ENCODE data around the gene ARFGAP1. TPM values are rescaled to one million over a fixed set of nuclear protein-coding genes. Genes with fewer than 3 reads are reported as not detected.

Gene ARFGAP1
- total and polyA plus RNA-seq, 2 donors (not counting 3 experiments of a cell fraction or from before 2014, with no cell fraction given): 93.7 to 126 TPM

GRCh38 chr20:63337786-63338420 is 65.3 kb downstream of the ARFGAP1 start:
- no peaks in the 10 kb centered on the region for H4K20me1 ChIP-seq (replicated peaks; ENCODE audit: control insufficient read depth, extremely low read depth, insufficient read depth, low read length)
- no peaks in the 10 kb centered on the region for H3K27me3 ChIP-seq (ENCODE audit: control insufficient read depth in 2 of 2, insufficient read depth in 2 of 2, low read length in 2 of 2)
- no peak overlapping the region for H3K27ac ChIP-seq (ENCODE audit: insufficient read depth, low read depth, low read length)
- H3K36me3 ChIP-seq (ENCODE audit: control insufficient read depth in 2 of 2, extremely low read depth in 1 of 2, insufficient read depth in 2 of 2, low read length in 2 of 2): no peaks in the 10 kb centered on the region
- TF ChIP-seq, protein P1, sequence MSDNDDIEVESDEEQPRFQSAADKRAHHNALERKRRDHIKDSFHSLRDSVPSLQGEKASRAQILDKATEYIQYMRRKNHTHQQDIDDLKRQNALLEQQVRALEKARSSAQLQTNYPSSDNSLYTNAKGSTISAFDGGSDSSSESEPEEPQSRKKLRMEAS (IDR thresholded peaks at IDR 0.05; ENCODE audit: insufficient read depth, insufficient read length): no peak
- TF ChIP-seq CTCF (IDR thresholded peaks at IDR 0.05; ENCODE audit: extremely low read depth in 1 of 2, insufficient read depth in 1 of 2, low read depth in 1 of 2, low read length in 2 of 2) (no peak), POLR2AphosphoS5 (IDR thresholded peaks at IDR 0.05; ENCODE audit: insufficient read depth, low read depth, low read length) (no peak), POLR2A (IDR thresholded peaks at IDR 0.05; ENCODE audit: low read depth, low read length) (no peak)
- H3K9me1 ChIP-seq (replicated peaks; ENCODE audit: control insufficient read depth, extremely low read depth, insufficient read depth, low read length): no peaks in the 10 kb centered on the region
- intact Hi-C loops (cut with micrococcal nuclease): no loop called here
- dilution Hi-C loops (cut with MboI; ENCODE audit: extremely low pct_ligation_motif_present, low sequenced_read_pairs): no loop called here
- DNase-seq (ENCODE audit: low read depth, low spot score) (no peak), FAIRE-seq (no peak)
- H3K9me3 ChIP-seq (replicated peaks; ENCODE audit: control insufficient read depth, insufficient read depth, low read length): no peaks in the 10 kb centered on the region
- H3K79me2 ChIP-seq (ENCODE audit: control insufficient read depth, insufficient read depth, low read length): no peaks in the 10 kb centered on the region
- H3K4me2 ChIP-seq (ENCODE audit: insufficient read depth, low read length): no peak overlapping the region
- H3K9ac ChIP-seq (replicated peaks; ENCODE audit: extremely low read depth, insufficient read depth, low read length): no peak overlapping the region
- CTCF ChIA-PET: no interaction called here
- no peaks in the 10 kb centered on the region for H3K4me1 ChIP-seq (ENCODE audit: control insufficient read depth, extremely low read depth, insufficient read depth, low read length)
- POLR2A ChIA-PET: no interaction called here
- H2AFZ ChIP-seq (ENCODE audit: low read depth, low read length): no peak overlapping the region
- no peak overlapping the region for H3K4me3 ChIP-seq (replicated peaks in 1 of 3; ENCODE audit: insufficient read depth in 1 of 3, low read depth in 1 of 3, low read length in 3 of 3)
- BruUV-seq (replicated peaks): no TSS peak

MicroRNAs encoded within 50 kb of the gene (microRNA counts, 767-probe panel; counts per million panel counts)
- 723 counts per million, percentile 96 among the panel's probes with 10 or more counts for microRNA hsa-miR-3196

Small RNAs within 50 kb of the gene (microRNA-seq; reads per million reads assigned to microRNA genes)
- not detected for gene MIR3196 (ENCODE audit: borderline number of aligned reads, borderline replicate concordance)
- not detected for gene MIR4326 (ENCODE audit: borderline number of aligned reads, borderline replicate concordance)

Small RNAs within 50 kb of the gene (small RNA-seq; reads per million reads assigned to genes)
- gene MIR3196 (ENCODE audit: insufficient read depth, insufficient read length, low read depth, low replicate concordance) (not detected), gene MIR4326 (ENCODE audit: insufficient read depth, insufficient read length, low read depth, low replicate concordance) (not detected), gene RNU6-994P (ENCODE audit: insufficient read depth, insufficient read length, low read depth, low replicate concordance) (not detected)

Other genes starting within 250 kb of the ARFGAP1 start
- gene YTHDF1, start 56.7 kb upstream of the ARFGAP1 start, total RNA-seq: 41.1 and 44.4 TPM in 2 replicates
- gene YTHDF1, start 56.7 kb upstream of the ARFGAP1 start, polyA plus RNA-seq: 22.3 and 25.2 TPM in 2 replicates
- gene BIRC7, start 36.9 kb upstream of the ARFGAP1 start, total RNA-seq: not detected in 2 replicates
- not detected in 2 replicates for gene BIRC7, start 36.9 kb upstream of the ARFGAP1 start, polyA plus RNA-seq
- gene NKAIN4, start 18.4 kb upstream of the ARFGAP1 start, total RNA-seq: not detected in 2 replicates
- 0.04 TPM in 1 of 2 replicates, not detected in the other for gene NKAIN4, start 18.4 kb upstream of the ARFGAP1 start, polyA plus RNA-seq
- gene COL20A1, start 20.4 kb downstream of the ARFGAP1 start, total RNA-seq: not detected in 2 replicates
- gene COL20A1, start 20.4 kb downstream of the ARFGAP1 start, polyA plus RNA-seq: not detected in 2 replicates
- not detected in 2 replicates for gene CHRNA4, start 88.5 kb downstream of the ARFGAP1 start, total RNA-seq
- gene CHRNA4, start 88.5 kb downstream of the ARFGAP1 start, polyA plus RNA-seq: not detected in 2 replicates
- gene KCNQ2, start 199.8 kb downstream of the ARFGAP1 start, total RNA-seq: not detected in 2 replicates
- gene KCNQ2, start 199.8 kb downstream of the ARFGAP1 start, polyA plus RNA-seq: not detected in 2 replicates
- 2.9 and 3.4 TPM in 2 replicates for gene EEF1A2, start 226.3 kb downstream of the ARFGAP1 start, total RNA-seq
- gene EEF1A2, start 226.3 kb downstream of the ARFGAP1 start, polyA plus RNA-seq: 2.7 and 2.9 TPM in 2 replicates
- gene PPDPF, start 248.0 kb downstream of the ARFGAP1 start, total RNA-seq: 219 and 233 TPM in 2 replicates
- 52.2 and 58.9 TPM in 2 replicates for gene PPDPF, start 248.0 kb downstream of the ARFGAP1 start, polyA plus RNA-seq